Neural cell (in vitro differentiated cells): ENCODE results near the gene GZF1. TPM values are rescaled to one million over a fixed set of nuclear protein-coding genes. Genes with fewer than 3 reads are reported as not detected.

ENCODE experiments used
- H2AFZ ChIP-seq: fragments of 200-600, 300-800 bp; sonication (generic), shearing (Covaris generic); 2 replicates; pipeline ENCODE4 v1.6.0; 2014; ENCODE audit warnings: low read depth, mild to moderate bottlenecking, antibody characterized with exemption, low read length, moderate library complexity
- H3F3A ChIP-seq: fragments of 200-600 bp; shearing (Covaris generic); 2 replicates; pipeline ENCODE4 v1.6.1; 2016; ENCODE audit warnings: mild to moderate bottlenecking, moderate library complexity, mixed read lengths, antibody characterized with exemption, low read length; ENCODE audit not compliant: insufficient read depth, poor library complexity, severe bottlenecking
- H3K27ac ChIP-seq: fragments of 200-600, 300-800 bp; sonication (generic), shearing (Covaris generic); 2 replicates; pipeline ENCODE4 v1.5.1; 2014; ENCODE audit warnings: mild to moderate bottlenecking, low read length, moderate library complexity
- H3K27me3 ChIP-seq: fragments of 300-800, 200-600 bp; sonication (generic), shearing (Covaris generic); 2 replicates; pipeline ENCODE4 v1.6.0; 2014; ENCODE audit warnings: mild to moderate bottlenecking, low read depth, low read length, moderate library complexity; ENCODE audit not compliant: insufficient read depth
- H3K36me3 ChIP-seq: fragments of 300-800, 200-600 bp; sonication (generic), shearing (Covaris generic); 2 replicates; pipeline ENCODE4 v1.5.1; 2014; ENCODE audit warnings: mild to moderate bottlenecking, antibody characterized with exemption, low read length, moderate library complexity; ENCODE audit not compliant: insufficient read depth
- H3K4me2 ChIP-seq: fragments of 300-800, 200-600 bp; sonication (generic), shearing (Covaris generic); 2 replicates; pipeline ENCODE4 v1.6.0; 2014; ENCODE audit warnings: mild to moderate bottlenecking, low read length
- H3K4me3 ChIP-seq: fragments of 300-800, 200-600 bp; sonication (generic), shearing (Covaris generic); 2 replicates; pipeline ENCODE4 v1.5.1; 2014; ENCODE audit warnings: mild to moderate bottlenecking, low read length, moderate library complexity
- H3K79me2 ChIP-seq: fragments of 200-600 bp; shearing (Covaris generic); replicated peaks from 2 replicates; pipeline ENCODE4 v1.6.0; 2014; ENCODE audit warnings: mild to moderate bottlenecking, low read length, moderate library complexity; ENCODE audit not compliant: insufficient read depth
- H3K9ac ChIP-seq: fragments of 300-800, 200-600 bp; sonication (generic), shearing (Covaris generic); 2 replicates; pipeline ENCODE4 v1.6.1; 2016; ENCODE audit warnings: mild to moderate bottlenecking, low read length, mixed read lengths
- H3K9me2 ChIP-seq: fragments of 200-600 bp; shearing (Covaris generic); 2 replicates; pipeline ENCODE4 v1.6.1; 2016; ENCODE audit warnings: mild to moderate bottlenecking, low read length, mixed read lengths; ENCODE audit not compliant: insufficient read depth
- H3K9me3 ChIP-seq: fragments of 200-600, 300-800 bp; sonication (generic), shearing (Covaris generic); 2 replicates; pipeline ENCODE4 v1.6.1; 2016; ENCODE audit warnings: mild to moderate bottlenecking, mixed run types, low read length, moderate library complexity, mixed read lengths
- H4K20me1 ChIP-seq: fragments of 200-600 bp; shearing (Covaris generic); 2 replicates; pipeline ENCODE4 v1.6.1; 2016; ENCODE audit warnings: mild to moderate bottlenecking, mixed run types; ENCODE audit not compliant: insufficient read depth
- EP300 ChIP-seq: fragments of 450-650 bp; conservative IDR thresholded peaks from 2 replicates; pipeline ENCODE4 v1.6.1; 2014; ENCODE audit warnings: antibody characterized with exemption, mild to moderate bottlenecking, moderate library complexity; ENCODE audit not compliant: poor library complexity, severe bottlenecking
- EZH2 ChIP-seq: fragments of 200-600, 300-800 bp; shearing (Covaris generic), sonication (generic); IDR thresholded peaks from 2 replicates; pipeline ENCODE4 v1.6.1; 2014; ENCODE audit warnings: antibody characterized with exemption, low read length, borderline replicate concordance, mild to moderate bottlenecking; ENCODE audit not compliant: insufficient read depth, poor library complexity, severe bottlenecking
- MXI1 ChIP-seq: fragments of 450-650 bp; conservative IDR thresholded peaks from 2 replicates; pipeline ENCODE4 v1.6.1; 2014; ENCODE audit warnings: antibody characterized with exemption, mild to moderate bottlenecking; ENCODE audit not compliant: poor library complexity, severe bottlenecking
- POLR2AphosphoS5 ChIP-seq: IDR thresholded peaks from 2 replicates; pipeline ENCODE4 v1.6.1; 2012
- RAD21 ChIP-seq: fragments of 450-650 bp; conservative IDR thresholded peaks from 2 replicates; pipeline ENCODE4 v1.6.1; 2014; ENCODE audit warnings: antibody characterized with exemption, mild to moderate bottlenecking, moderate library complexity
- SMC3 ChIP-seq: fragments of 450-650 bp; conservative IDR thresholded peaks from 2 replicates; pipeline ENCODE4 v1.6.1; 2014; ENCODE audit warnings: antibody characterized with exemption, mild to moderate bottlenecking, moderate library complexity; ENCODE audit not compliant: poor library complexity
- TAF1 ChIP-seq: IDR thresholded peaks from 2 replicates; pipeline ENCODE4 v1.6.1; 2012; ENCODE audit warnings: low read depth
- polyA plus RNA-seq: library from polyadenylated mRNA; depleted of rRNA; stranded (reverse); fragments of >200 nt; gene quantifications from 2 replicates; pipeline ENCODE4 v1.2.3, GENCODE V29; 2014
- TF ChIP-seq, protein P1 (sequence below): fragments of 450-650 bp; IDR thresholded peaks from 2 replicates; pipeline ENCODE4 v1.5.1; 2014; ENCODE audit warnings: antibody characterized with exemption, mild to moderate bottlenecking, moderate library complexity; ENCODE audit not compliant: poor library complexity, severe bottlenecking
- TF ChIP-seq, protein P2 (sequence below): IDR thresholded peaks from 2 replicates; pipeline ENCODE4 v1.6.1; 2012; ENCODE audit warnings: borderline replicate concordance

Gene GZF1
- polyA plus RNA-seq, 1 donor from 2014 or later = 13.8 TPM

DNA sequence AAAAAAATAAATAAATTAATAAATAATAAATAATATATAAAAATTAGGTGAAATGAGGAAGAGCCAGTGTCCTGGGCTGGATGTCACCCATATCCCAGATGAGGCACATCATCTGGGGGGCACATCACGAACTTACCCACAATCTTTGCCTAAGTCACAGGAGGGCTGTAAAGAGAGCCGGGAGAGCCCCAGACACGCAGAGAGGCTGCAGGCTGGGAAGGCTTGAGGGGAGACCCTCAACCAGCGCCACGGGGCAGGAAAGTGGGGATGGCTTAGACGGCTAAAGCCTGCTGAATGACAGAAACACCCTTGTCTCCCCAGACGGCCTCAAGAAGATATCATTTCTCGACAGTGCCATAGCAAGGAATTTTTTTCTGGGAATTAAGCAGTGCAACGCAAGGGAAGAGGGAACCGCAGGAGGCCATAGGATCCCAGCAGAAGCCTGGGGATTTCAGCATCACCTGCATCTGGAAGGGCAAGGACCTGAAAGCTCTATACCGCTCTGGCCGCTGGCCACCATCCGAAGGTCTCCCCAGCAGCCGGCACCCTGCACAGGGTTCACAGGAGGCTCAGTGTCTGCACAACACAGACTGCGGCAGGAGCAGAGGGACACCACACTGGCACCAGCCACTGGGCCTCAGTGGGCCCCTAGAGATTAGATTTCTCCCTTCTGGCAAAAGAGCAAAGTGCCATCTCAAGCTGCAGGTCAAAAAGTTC lies 34.2 kb upstream of the GZF1 start:
- H3K9me2 ChIP-seq = no peaks in the 10 kb centered on the region
- no peak overlapping the region for H3K4me3 ChIP-seq
- H3K36me3 ChIP-seq = no peaks in the 10 kb centered on the region
- no peak overlapping the region for H3K9ac ChIP-seq
- no peaks in the 10 kb centered on the region for H3K79me2 ChIP-seq
- no peaks in the 10 kb centered on the region for H4K20me1 ChIP-seq
- no peaks in the 10 kb centered on the region for H3K27me3 ChIP-seq
- H2AFZ ChIP-seq = no peak overlapping the region
- TF ChIP-seq EZH2 (no peak), EP300 (no peak)
- H3K4me2 ChIP-seq = no peak overlapping the region
- H3K27ac ChIP-seq = no peak overlapping the region
- H3K9me3 ChIP-seq = no peaks in the 10 kb centered on the region
- no peaks in the 10 kb centered on the region for H3F3A ChIP-seq

DNA sequence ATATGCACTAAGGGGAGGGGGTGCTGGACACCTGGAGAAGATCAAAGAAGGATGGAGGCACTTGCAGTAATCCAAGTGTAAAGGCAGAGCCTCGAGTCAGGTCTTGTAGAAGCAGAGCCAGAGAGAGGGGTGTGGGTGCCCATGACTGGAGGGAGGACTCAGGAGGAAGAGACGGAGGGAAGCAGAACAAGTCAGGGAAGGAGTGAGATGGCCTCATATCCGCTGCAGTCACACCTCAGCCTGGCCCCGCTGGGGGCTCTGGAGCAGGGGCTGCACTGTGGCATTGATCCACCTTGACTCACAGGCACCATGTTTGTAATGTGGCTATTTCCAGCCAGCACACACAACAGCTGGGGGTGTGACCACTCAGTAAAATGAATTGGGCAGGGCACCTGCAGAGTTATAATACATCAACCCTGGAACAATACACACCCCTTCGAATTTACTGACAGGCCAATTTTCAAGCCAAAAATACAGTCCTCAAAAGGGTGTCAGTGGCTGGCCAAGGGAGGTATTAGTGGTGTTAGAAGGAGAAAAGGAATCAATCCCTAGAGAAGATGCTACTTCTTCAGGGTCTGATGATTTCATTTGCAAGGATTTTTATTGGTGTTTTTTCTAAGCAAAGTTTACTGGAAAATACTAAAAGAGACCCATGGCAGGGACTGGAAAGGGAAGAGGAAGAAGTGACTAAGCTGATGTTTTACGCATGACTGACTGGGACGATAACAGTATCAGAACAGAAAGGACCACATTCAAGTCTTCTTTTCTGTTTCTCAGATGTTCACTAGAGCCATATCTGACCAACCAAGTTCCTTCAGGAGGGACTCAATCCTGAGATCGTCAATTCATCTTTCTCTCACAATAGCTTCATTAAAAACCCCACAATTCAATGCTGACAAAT lies 30.3 kb upstream of the GZF1 start:
- H3K27me3 ChIP-seq = no peaks in the 10 kb centered on the region
- no peaks in the 10 kb centered on the region for H3K79me2 ChIP-seq
- no peaks in the 10 kb centered on the region for H3F3A ChIP-seq
- no peak overlapping the region for H3K27ac ChIP-seq
- TF ChIP-seq MXI1 (no peak), RAD21 (no peak), EZH2 (no peak), EP300 (no peak), TAF1 (no peak), POLR2AphosphoS5 (no peak), SMC3 (no peak)
- TF ChIP-seq, protein P1, sequence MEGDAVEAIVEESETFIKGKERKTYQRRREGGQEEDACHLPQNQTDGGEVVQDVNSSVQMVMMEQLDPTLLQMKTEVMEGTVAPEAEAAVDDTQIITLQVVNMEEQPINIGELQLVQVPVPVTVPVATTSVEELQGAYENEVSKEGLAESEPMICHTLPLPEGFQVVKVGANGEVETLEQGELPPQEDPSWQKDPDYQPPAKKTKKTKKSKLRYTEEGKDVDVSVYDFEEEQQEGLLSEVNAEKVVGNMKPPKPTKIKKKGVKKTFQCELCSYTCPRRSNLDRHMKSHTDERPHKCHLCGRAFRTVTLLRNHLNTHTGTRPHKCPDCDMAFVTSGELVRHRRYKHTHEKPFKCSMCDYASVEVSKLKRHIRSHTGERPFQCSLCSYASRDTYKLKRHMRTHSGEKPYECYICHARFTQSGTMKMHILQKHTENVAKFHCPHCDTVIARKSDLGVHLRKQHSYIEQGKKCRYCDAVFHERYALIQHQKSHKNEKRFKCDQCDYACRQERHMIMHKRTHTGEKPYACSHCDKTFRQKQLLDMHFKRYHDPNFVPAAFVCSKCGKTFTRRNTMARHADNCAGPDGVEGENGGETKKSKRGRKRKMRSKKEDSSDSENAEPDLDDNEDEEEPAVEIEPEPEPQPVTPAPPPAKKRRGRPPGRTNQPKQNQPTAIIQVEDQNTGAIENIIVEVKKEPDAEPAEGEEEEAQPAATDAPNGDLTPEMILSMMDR = no peak
- TF ChIP-seq, protein P2, sequence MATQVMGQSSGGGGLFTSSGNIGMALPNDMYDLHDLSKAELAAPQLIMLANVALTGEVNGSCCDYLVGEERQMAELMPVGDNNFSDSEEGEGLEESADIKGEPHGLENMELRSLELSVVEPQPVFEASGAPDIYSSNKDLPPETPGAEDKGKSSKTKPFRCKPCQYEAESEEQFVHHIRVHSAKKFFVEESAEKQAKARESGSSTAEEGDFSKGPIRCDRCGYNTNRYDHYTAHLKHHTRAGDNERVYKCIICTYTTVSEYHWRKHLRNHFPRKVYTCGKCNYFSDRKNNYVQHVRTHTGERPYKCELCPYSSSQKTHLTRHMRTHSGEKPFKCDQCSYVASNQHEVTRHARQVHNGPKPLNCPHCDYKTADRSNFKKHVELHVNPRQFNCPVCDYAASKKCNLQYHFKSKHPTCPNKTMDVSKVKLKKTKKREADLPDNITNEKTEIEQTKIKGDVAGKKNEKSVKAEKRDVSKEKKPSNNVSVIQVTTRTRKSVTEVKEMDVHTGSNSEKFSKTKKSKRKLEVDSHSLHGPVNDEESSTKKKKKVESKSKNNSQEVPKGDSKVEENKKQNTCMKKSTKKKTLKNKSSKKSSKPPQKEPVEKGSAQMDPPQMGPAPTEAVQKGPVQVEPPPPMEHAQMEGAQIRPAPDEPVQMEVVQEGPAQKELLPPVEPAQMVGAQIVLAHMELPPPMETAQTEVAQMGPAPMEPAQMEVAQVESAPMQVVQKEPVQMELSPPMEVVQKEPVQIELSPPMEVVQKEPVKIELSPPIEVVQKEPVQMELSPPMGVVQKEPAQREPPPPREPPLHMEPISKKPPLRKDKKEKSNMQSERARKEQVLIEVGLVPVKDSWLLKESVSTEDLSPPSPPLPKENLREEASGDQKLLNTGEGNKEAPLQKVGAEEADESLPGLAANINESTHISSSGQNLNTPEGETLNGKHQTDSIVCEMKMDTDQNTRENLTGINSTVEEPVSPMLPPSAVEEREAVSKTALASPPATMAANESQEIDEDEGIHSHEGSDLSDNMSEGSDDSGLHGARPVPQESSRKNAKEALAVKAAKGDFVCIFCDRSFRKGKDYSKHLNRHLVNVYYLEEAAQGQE = no peak
- no peaks in the 10 kb centered on the region for H3K9me2 ChIP-seq
- H2AFZ ChIP-seq = no peak overlapping the region
- no peaks in the 10 kb centered on the region for H4K20me1 ChIP-seq
- H3K9ac ChIP-seq = no peak overlapping the region
- no peaks in the 10 kb centered on the region for H3K36me3 ChIP-seq
- H3K4me2 ChIP-seq = no peak overlapping the region
- H3K9me3 ChIP-seq = no peaks in the 10 kb centered on the region
- H3K4me3 ChIP-seq = no peak overlapping the region
